ENCODE data around the gene CDKN3.
"Not testable (repeated sequence)": the region's sequence is repeated elsewhere in the genome, so short reads cannot be mapped to it uniquely, and the experiment has no call there.

The CDKN3 gene

GRCh38 chr14:54370323-54371198 is 26.2 kb upstream of the CDKN3 start:
- DNase-seq (ENCODE audit: low read depth), result no peak

DNA sequence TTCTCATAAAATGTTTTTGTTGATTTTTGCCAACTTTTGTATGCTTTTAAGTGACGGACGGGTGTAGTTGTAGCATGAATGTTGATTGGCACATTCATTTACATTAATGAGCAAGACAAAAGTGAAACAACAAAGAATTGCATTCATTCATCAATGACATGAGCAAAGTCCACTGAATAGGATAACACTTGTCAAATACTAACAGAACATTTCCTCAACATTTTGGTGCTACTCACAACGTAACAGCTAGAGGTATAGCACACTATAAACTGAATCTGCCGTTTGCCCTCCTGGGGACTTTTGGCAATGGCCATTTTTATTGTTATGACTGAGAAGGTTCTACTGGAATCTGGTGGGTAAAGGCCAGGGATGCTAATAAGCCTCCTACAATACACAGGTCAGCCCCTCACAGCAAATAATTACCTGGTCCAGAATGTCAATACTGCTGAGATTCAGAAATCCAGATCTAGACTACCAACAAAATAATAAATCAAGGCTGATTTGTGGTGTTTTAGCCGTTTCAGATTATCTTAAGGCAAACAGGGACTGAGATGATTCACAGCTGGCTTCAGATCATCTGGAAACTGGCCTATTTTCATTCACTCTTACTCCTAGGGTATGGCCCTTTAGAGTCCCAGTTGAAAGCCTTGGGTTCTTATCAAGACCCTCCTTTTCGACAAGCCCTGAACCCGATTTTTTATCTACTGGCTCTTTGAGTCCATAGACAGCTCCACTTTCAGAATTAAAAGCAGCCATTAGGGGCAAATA is 22.5 kb upstream of the CDKN3 start:
- DNase-seq (ENCODE audit: low read depth), result no peak

DNA sequence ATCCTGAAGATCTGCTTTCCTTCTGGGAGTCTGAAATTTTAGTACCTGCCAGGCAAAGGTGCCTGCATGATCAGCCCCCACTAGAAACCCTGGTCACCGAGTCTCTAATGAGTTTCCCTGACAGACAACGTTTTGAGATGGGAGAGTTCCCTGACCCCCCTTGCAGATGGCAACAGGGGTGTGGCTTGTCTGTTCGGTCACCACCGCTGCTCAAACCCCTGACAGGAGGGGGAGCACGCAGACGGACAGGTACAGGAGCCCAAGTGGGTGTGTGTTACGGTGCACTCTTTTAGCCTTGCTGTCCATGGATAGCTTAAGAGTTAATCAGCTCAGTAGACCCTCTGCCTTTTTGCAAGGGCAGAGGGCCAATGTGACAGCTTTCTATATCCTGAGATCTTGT is 19.3 kb upstream of the CDKN3 start:
- no peak for DNase-seq (ENCODE audit: low read depth)

GRCh38 chr14:54378893-54379292 is 17.9 kb upstream of the CDKN3 start:
- not testable (repeated sequence) for DNase-seq (ENCODE audit: low read depth)

DNA sequence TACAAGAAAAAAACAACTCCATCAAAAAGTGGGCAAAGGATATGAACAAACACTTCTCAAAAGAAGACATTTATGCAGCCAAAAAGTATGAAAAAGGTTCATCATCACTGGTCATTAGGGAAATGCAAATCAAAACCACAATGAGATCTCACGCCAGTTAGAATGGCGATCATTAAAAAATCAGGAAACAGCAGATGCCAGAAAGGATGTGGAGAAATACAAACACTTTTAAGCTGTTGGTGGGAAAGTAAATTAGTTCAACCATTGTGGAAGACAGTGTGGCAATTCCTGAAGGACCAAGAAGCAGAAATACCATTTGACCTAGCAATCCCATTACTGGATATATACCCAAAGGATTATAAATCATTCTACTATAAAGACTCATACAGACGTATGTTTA is 16.2 kb upstream of the CDKN3 start:
- not testable (repeated sequence) for DNase-seq (ENCODE audit: low read depth)

DNA sequence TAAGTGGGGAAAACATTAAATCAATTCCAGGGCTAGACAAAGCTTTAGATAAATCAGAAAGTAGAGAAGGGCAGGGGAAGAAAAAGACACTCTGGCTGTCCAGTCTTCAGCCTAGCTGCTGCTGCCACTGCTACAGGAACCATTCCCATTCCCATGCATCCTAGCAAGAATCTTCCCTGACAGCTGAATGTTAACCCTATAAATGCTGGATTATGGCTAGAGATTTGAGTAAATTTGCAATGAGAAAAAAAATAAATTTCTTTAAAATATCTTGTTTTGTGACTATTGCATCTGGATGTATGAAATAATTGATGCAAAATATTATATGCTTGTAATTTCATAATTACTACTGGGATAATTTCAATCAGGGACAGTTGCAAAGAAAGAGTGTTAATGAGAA is 15.0 kb upstream of the CDKN3 start:
- DNase-seq (ENCODE audit: low read depth), result no peak

DNA sequence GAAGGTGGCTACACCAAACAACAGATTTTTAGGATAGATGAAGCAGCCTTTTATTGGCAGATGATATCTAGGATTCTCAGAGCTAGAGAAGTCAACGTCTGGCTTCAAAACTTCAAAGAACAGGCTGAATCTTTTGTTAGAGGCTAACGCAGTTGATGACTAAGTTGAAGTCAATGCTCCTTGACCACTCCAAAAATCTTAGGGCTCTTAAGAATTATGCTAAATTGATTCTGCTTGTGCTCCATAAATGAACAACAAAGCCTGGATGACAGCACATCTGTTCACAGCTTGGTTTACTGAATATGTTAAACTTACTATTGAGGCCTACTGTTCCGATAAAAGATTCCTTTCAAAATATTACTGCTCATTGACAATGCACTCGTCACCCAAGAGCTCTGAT is 13.0 kb upstream of the CDKN3 start:
- DNase-seq (ENCODE audit: low read depth), result no peak

GRCh38 chr14:54385556-54385955 is 11.3 kb upstream of the CDKN3 start:
- DNase-seq (ENCODE audit: low read depth), result no peak

- no peak for DNase-seq (ENCODE audit: low read depth)
Measured at GRCh38 chr14:54387328-54387727, 9.5 kb upstream of the CDKN3 start.

DNA sequence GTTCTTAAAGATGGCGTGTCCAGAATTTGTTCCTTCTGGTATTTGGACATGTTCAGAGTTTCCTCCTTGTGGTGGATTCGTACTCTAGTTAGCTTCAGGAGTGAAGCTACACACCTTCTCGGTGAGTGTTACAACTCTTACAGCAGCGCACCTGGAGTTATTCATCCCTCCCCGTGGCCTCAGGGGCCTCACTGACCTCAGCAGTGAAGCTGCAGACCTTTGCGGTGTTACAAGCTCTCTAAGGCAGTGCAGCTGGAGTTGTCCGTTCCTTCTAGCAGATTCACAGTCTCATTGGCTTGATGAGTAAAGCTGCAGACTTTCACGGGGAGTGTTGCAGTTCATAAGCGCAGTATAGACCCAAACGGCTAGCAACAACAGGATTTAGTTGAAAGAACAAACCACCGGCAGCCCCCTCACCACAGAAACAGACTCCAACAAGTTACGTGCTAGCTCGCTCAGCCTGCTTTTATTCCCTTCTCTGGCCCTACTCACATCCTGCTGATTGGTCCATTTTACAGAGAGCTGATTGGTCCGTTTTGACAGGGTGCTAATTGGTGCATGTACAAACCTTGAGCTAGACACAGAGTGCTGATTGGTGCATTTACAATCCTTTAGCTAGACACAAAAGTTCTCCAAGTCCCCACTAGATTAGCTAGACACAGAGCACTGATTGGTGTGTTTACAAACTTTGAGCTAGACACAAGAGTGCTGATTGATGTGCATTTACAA is 4.5 kb upstream of the CDKN3 start:
- no peak for DNase-seq (ENCODE audit: low read depth)

DNA sequence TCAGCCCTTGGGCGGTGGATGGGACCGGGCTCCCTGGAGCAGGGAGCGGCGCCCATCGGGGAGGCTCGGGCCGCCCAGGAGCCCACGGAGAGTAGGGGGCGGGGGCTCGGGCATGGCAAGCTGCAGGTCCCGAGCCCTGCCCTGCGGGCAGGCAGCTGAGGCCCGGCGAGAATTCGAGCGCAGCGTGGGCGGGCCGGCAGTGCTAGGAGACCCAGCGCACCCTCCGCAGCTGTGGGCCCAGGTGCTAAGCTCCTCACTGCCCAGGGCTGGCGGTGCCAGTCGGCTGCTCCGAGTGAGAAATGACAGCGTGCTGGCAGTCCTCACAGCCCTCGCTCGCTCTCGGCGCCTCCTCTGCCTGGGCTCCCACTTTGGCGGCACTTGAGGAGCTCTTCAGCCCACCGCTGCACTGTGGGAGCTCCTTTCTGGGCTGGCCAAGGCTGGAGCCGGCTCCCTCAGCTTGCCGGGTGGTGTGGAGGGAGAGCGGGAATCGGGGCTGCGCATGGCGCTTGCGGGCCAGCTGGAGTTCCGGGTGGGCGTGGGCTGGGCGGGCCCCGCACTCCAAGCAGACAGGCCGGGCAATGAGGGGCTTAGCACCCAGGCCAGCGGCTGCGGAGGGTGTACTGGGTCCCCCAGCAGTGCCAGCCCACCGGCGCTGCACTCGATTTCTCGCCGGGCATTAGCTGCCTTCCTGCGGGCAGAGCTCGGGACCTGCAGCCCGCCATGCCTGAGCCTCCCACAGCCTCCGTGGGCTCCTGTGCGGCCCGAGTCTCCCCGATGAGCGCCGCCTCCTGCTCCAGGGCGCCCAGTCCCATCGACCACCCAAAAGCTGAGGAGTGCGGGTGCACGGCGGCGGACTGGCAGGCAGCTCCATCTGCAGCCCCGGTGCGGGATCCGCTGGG is 3.6 kb upstream of the CDKN3 start:
- not testable (repeated sequence) for DNase-seq (ENCODE audit: low read depth)

- no peak for DNase-seq (ENCODE audit: low read depth)
Measured at GRCh38 chr14:54394596-54394995, 2.2 kb upstream of the CDKN3 start.

DNA sequence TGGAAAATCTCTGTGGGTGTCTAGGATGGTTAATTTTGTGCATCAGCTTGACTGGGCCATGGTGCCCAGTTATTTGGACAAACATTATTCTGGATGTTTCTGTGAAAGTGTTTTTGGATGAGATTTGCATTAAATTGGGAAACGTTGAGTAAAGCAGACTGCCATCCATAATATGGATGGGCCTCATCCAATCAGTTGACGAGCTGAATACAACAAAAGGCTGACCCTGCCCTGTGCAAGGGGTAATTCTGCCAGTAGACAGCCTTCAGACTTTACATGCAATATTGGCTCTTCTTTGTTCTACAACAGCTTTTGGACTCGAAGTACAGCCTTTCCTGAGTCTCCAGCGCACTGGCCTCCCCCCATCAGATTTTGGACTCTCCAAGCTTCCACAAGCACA is 1.5 kb upstream of the CDKN3 start:
- DNase-seq (ENCODE audit: low read depth), result no peak

DNA sequence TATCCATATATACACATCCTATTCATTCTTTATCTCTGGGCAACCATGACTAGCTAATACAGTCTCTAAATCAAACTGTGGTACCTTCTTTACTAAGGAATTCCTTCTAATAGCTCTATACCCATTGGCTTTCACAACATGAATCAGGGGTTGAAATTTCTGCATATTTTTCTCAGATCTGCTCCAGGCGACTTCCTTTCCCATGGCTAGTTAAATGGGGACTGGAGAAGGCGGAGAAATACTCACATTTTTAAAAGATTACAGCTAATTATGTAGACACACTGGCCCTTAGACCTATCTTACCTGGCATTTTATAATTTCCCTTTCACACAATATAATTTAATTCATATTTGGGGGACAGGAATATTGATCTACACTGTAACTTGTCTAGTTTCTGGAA is 1.1 kb upstream of the CDKN3 start:
- no peak for DNase-seq (ENCODE audit: low read depth)

GRCh38 chr14:54396183-54396492 is 669 bp upstream of the CDKN3 start:
- no peak for DNase-seq (ENCODE audit: low read depth)

DNA sequence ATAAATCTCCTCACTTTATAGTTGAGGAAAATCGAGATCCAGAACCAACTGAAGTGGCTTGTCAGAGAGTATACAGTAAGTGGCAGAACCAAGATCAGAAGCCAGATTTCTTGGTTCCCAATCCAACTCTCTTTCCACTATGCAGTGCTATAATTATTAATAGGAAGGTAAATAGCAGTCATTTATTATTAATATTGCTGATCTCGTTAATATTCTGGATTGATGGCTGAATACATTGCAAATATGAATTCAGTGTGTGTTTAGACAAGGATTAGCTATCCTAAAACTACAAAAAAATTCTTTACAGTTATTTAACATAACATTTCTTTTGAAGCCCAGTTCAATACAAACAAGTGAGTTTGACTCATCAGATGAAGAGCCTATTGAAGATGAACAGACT is 2.8 kb downstream of the CDKN3 start:
- DNase-seq (ENCODE audit: low read depth), result no peak

GRCh38 chr14:54403401-54404005 is 6.7 kb downstream of the CDKN3 start:
- DNase-seq (ENCODE audit: low read depth), result not testable (repeated sequence)

GRCh38 chr14:54410215-54410614 is 13.4 kb downstream of the CDKN3 start:
- DNase-seq (ENCODE audit: low read depth), result no peak

GRCh38 chr14:54411371-54411770 is 14.6 kb downstream of the CDKN3 start:
- no peak for DNase-seq (ENCODE audit: low read depth)

- no peak for DNase-seq (ENCODE audit: low read depth)
Measured at GRCh38 chr14:54420478-54421142, 23.8 kb downstream of the CDKN3 start.

- DNase-seq (ENCODE audit: low read depth), result no peak
Measured at GRCh38 chr14:54423991-54424390, 27.2 kb downstream of the CDKN3 start.

Measured in T-helper 22 cell (primary cell).